ENCODE data around the gene PHF21A. TPM values are rescaled to one million over a fixed set of nuclear protein-coding genes. Genes with fewer than 3 reads are reported as not detected.

Gene PHF21A
- total and polyA plus RNA-seq, 10 of the 15 experiments (the other 5 are each of a cell fraction or from before 2014, with no cell fraction given): 2.6 to 37.2 (median 16.0) TPM

DNA sequence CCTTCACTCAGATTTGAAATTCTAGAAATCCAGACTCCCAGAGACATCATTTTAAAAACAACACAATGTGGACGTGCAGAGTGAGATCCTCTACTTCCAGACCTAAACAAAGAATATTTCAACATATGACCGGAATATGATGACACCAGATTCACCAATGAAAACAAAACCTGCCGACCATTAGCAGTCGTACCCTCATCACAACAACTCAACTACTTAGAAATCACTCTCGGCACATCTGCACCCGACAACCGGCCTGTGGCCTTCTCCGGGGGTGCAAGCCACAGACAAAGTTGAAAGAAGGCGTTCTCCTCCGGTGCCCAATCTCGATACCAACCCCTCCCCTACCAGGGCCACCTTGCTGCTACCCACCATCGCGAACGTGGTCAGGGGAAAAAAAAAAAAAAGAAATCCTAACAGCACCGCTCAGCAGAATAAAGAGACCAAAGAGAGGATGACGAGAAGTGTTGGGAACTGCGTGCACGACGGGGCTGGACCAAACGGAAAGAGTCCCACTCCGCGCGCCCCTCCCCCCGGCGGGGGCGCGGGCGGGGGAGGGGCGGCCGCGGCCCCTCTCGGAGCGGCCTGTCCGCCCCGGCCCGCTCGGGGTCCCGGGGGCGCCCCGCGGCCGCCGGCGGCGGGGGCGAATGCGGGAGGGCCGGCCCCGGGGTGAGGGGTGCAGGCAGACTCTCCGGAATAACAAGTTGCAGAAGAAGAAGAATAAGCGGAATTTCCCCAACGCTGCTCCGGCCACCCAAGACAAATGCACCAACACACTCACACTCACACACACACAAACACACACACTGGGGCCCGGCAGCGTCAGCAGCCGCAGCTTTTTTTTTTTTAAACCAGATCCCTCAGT, 1.7 kb downstream of the PHF21A start:
- Histone ChIP-seq H3K4me1 (ENCODE audit: control insufficient read depth, insufficient read depth, low read length) (peaks cover 3% of the 10 kb centered on the region; the same call in 1 of the 2 replicates), H3K27ac (ENCODE audit: control insufficient read depth, insufficient read depth) (peak overlapping the region; percentile 78), H3K9ac (ENCODE audit: control insufficient read depth, insufficient read depth, low read length) (peak overlapping the region; percentile 76), H3K4me3 (peak overlapping the region; percentile 82), H4K20me1 (ENCODE audit: control insufficient read depth, insufficient read depth) (no peaks in the 10 kb centered on the region), H3K9me3 (replicated peaks; ENCODE audit: control insufficient read depth, insufficient read depth, low read length) (no peaks in the 10 kb centered on the region), H3K79me2 (ENCODE audit: control insufficient read depth, insufficient read depth, low read length) (peaks cover 53% of the 10 kb centered on the region), H3K36me3 (ENCODE audit: control insufficient read depth in 2 of 2, insufficient read depth in 2 of 2, low read length in 1 of 2) (no peaks in the 10 kb centered on the region), H2AFZ (ENCODE audit: control insufficient read depth, low read depth, low read length) (peak overlapping the region; percentile 76), H3K4me2 (ENCODE audit: control insufficient read depth, insufficient read depth) (peak overlapping the region; percentile 89), H3K27me3 (replicated peaks in 1 of 2; ENCODE audit: control insufficient read depth in 2 of 2, insufficient read depth in 2 of 2, low read length in 1 of 2) (no peaks in the 10 kb centered on the region)
- peak; percentile 43 for ATAC-seq
- CTCF ChIA-PET: interaction anchor here (0.6 to 8.0 kb wide), 12 partner anchors 8 to 295 kb away, joined by 3 to 133 read pairs (median 4); no protein-coding TSS in a partner anchor
- WGBS (ENCODE audit: insufficient coverage, insufficient replicate concordance, low lambda C conversion rate, missing lambda C conversion rate): under 1% methylated on average over 39 of the region's 56 CpGs
- peak; percentile 64 for FAIRE-seq
- intact Hi-C loops (cut with micrococcal nuclease; ENCODE audit: unreplicated experiment): loop anchor here (5.0 to 10.0 kb wide), 3 partner anchors 188 to 275 kb away; partner anchors contain the start of genes CRY2 and DGKZ
- in situ Hi-C loops (cut with MboI): no loop called here
- POLR2A ChIA-PET: interaction anchor here (9.2 kb wide), 1 partner anchor 17 kb away, joined by 96 read pairs; no protein-coding TSS in a partner anchor
- DNase-seq (ENCODE audit: low read depth, low spot score): no peak
- BruUV-seq (replicated peaks): no TSS peak
- RAD21 ChIA-PET (ENCODE audit: unreplicated experiment): interaction anchor here (0.7 to 1.3 kb wide), 7 partner anchors 15 to 190 kb away, joined by 3 to 8 read pairs (median 4); no protein-coding TSS in a partner anchor
- SMC1A ChIA-PET (ENCODE audit: uncharacterized antibody, unreplicated experiment): interaction anchor here (0.7 to 8.2 kb wide), 15 partner anchors 10 to 326 kb away, joined by 3 to 137 read pairs (median 6); partner anchors contain the start of gene CRY2
- no peak for TF ChIP-seq SIX5 (IDR thresholded peaks at IDR 0.05; ENCODE audit: low read depth, low read length, severe bottlenecking)
- TF ChIP-seq IRF4 (IDR thresholded peaks at IDR 0.05; ENCODE audit: low read depth, low read length): 0 out of 2 replicates have a peak, but pooled peaks have one; percentile 10
- TF ChIP-seq IKZF1 (conservative IDR thresholded peaks at IDR 0.05): peak; percentile 34; the same call in 1 of the 2 replicates
- 0 out of 2 replicates have a peak, but pooled peaks have one; percentile 25 for TF ChIP-seq CBFB (IDR thresholded peaks at IDR 0.05; ENCODE audit: low read depth)
- TF ChIP-seq SMARCA5 (IDR thresholded peaks at IDR 0.05): peak; percentile 61; the same call in 1 of the 2 replicates
- no peak; a peak in 1 of 4 replicates for TF ChIP-seq ETV6 (conservative IDR thresholded peaks at IDR 0.05 in 1 of 2, IDR thresholded peaks at IDR 0.05 in 1 of 2; ENCODE audit: borderline replicate concordance in 1 of 2, low read depth in 1 of 2)
- TF ChIP-seq, protein P1, sequence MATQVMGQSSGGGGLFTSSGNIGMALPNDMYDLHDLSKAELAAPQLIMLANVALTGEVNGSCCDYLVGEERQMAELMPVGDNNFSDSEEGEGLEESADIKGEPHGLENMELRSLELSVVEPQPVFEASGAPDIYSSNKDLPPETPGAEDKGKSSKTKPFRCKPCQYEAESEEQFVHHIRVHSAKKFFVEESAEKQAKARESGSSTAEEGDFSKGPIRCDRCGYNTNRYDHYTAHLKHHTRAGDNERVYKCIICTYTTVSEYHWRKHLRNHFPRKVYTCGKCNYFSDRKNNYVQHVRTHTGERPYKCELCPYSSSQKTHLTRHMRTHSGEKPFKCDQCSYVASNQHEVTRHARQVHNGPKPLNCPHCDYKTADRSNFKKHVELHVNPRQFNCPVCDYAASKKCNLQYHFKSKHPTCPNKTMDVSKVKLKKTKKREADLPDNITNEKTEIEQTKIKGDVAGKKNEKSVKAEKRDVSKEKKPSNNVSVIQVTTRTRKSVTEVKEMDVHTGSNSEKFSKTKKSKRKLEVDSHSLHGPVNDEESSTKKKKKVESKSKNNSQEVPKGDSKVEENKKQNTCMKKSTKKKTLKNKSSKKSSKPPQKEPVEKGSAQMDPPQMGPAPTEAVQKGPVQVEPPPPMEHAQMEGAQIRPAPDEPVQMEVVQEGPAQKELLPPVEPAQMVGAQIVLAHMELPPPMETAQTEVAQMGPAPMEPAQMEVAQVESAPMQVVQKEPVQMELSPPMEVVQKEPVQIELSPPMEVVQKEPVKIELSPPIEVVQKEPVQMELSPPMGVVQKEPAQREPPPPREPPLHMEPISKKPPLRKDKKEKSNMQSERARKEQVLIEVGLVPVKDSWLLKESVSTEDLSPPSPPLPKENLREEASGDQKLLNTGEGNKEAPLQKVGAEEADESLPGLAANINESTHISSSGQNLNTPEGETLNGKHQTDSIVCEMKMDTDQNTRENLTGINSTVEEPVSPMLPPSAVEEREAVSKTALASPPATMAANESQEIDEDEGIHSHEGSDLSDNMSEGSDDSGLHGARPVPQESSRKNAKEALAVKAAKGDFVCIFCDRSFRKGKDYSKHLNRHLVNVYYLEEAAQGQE (IDR thresholded peaks at IDR 0.05; ENCODE audit: low read depth, low read length): no peak
- TF ChIP-seq NBN (IDR thresholded peaks at IDR 0.05): peak; percentile 75
- TF ChIP-seq, protein P2, sequence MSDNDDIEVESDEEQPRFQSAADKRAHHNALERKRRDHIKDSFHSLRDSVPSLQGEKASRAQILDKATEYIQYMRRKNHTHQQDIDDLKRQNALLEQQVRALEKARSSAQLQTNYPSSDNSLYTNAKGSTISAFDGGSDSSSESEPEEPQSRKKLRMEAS (IDR thresholded peaks at IDR 0.05; ENCODE audit: low read depth, low read length): no peak
- TF ChIP-seq, protein P3, sequence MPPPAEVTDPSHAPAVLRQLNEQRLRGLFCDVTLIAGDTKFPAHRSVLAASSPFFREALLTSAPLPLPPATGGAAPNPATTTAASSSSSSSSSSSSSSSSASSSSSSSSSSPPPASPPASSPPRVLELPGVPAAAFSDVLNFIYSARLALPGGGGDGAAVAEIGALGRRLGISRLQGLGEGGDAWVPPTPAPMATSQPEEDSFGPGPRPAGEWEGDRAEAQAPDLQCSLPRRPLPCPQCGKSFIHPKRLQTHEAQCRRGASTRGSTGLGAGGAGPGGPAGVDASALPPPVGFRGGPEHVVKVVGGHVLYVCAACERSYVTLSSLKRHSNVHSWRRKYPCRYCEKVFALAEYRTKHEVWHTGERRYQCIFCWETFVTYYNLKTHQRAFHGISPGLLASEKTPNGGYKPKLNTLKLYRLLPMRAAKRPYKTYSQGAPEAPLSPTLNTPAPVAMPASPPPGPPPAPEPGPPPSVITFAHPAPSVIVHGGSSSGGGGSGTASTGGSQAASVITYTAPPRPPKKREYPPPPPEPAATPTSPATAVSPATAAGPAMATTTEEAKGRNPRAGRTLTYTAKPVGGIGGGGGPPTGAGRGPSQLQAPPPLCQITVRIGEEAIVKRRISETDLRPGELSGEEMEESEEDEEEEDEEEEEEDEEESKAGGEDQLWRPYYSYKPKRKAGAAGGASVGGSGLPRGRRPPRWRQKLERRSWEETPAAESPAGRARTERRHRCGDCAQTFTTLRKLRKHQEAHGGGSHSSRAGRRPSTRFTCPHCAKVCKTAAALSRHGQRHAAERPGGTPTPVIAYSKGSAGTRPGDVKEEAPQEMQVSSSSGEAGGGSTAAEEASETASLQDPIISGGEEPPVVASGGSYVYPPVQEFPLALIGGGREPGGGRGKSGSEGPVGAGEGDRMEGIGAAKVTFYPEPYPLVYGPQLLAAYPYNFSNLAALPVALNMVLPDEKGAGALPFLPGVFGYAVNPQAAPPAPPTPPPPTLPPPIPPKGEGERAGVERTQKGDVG (CRISPR knock-in tag; IDR thresholded peaks at IDR 0.05): no peak
- TF ChIP-seq SREBF2 (IDR thresholded peaks at IDR 0.05; ENCODE audit: low read length): no peak
- TF ChIP-seq HDAC2 (IDR thresholded peaks at IDR 0.05): no peak
- TF ChIP-seq SMAD1 (IDR thresholded peaks at IDR 0.05; ENCODE audit: low read depth, partially characterized antibody): no peak

Data from GM12878 (cell line).